HEK293 (cell line): ENCODE data around the gene NCLN.

ENCODE experiments used
- HOXD13 ChIP-seq: sonication (generic); formaldehyde crosslinking; IDR thresholded peaks from 2 replicates; pipeline ENCODE4 v1.8.0; 2022; ENCODE audit warnings: missing genetic modification reagents, borderline replicate concordance
- MZF1 ChIP-seq: fragments of 450-650 bp; formaldehyde crosslinking; IDR thresholded peaks from 2 replicates; pipeline ENCODE4 v1.5.1; 2017; ENCODE audit warnings: missing biosample characterization, missing genetic modification characterization, borderline replicate concordance
- PRDM2 ChIP-seq: fragments of 450-650 bp; formaldehyde crosslinking; IDR thresholded peaks from 2 replicates; pipeline ENCODE4 v1.5.1; 2016; ENCODE audit warnings: missing biosample characterization, missing genetic modification characterization, borderline replicate concordance
- SETDB1 ChIP-seq: IDR thresholded peaks from one replicate; pipeline ENCODE4 v1.6.1; 2017; ENCODE audit warnings: mild to moderate bottlenecking, low read length, moderate library complexity, mixed read lengths; ENCODE audit not compliant: insufficient read length
- ZBTB44 ChIP-seq: fragments of 450-650 bp; IDR thresholded peaks from 2 replicates; pipeline ENCODE4 v1.5.1; 2018; ENCODE audit warnings: missing biosample characterization, mild to moderate bottlenecking, missing genetic modification characterization
- ZIC2 ChIP-seq: fragments of 450-650 bp; formaldehyde crosslinking; IDR thresholded peaks from 2 replicates; pipeline ENCODE4 v1.5.1; 2016; ENCODE audit warnings: missing biosample characterization, missing genetic modification characterization
- ZNF114 ChIP-seq: fragments of 450-650 bp; formaldehyde crosslinking; IDR thresholded peaks from 2 replicates; pipeline ENCODE4 v1.5.0; 2017; ENCODE audit warnings: missing biosample characterization, missing genetic modification characterization
- ZNF184 ChIP-seq: fragments of 450-650 bp; IDR thresholded peaks from 2 replicates; pipeline ENCODE4 v1.5.1; 2018; ENCODE audit warnings: missing biosample characterization, mild to moderate bottlenecking, missing genetic modification characterization
- ZNF23 ChIP-seq: fragments of 450-650 bp; formaldehyde crosslinking; IDR thresholded peaks from 2 replicates; pipeline ENCODE4 v1.5.1; 2016; ENCODE audit warnings: missing biosample characterization, missing genetic modification characterization, borderline replicate concordance
- ZNF26 ChIP-seq: fragments of 450-650 bp; formaldehyde crosslinking; IDR thresholded peaks from 2 replicates; pipeline ENCODE4 v1.5.1; 2016; ENCODE audit warnings: missing biosample characterization, missing genetic modification characterization
- ZNF280D ChIP-seq: fragments of 450-650 bp; formaldehyde crosslinking; IDR thresholded peaks from 2 replicates; pipeline ENCODE4 v1.5.1; 2016; ENCODE audit warnings: missing biosample characterization, missing genetic modification characterization
- ZNF311 ChIP-seq: fragments of 450-650 bp; formaldehyde crosslinking; IDR thresholded peaks from 2 replicates; pipeline ENCODE4 v1.5.1; 2017; ENCODE audit warnings: missing biosample characterization, missing genetic modification characterization, borderline replicate concordance
- ZNF391 ChIP-seq: fragments of 450-650 bp; formaldehyde crosslinking; IDR thresholded peaks from 2 replicates; pipeline ENCODE4 v1.5.1; 2016; ENCODE audit warnings: low read depth, missing biosample characterization, missing genetic modification characterization, borderline replicate concordance
- ZNF571 ChIP-seq: fragments of 450-650 bp; formaldehyde crosslinking; IDR thresholded peaks from 2 replicates; pipeline ENCODE4 v1.5.0; 2017; ENCODE audit warnings: missing biosample characterization, missing genetic modification characterization
- ZNF580 ChIP-seq: fragments of 450-650 bp; formaldehyde crosslinking; IDR thresholded peaks from 2 replicates; pipeline ENCODE4 v1.5.1; 2016; ENCODE audit warnings: missing biosample characterization, missing genetic modification characterization
- ZNF670 ChIP-seq: fragments of 450-650 bp; formaldehyde crosslinking; IDR thresholded peaks from 2 replicates; pipeline ENCODE4 v1.5.1; 2016; ENCODE audit warnings: missing biosample characterization, missing genetic modification characterization, low read depth
- ZNF747 ChIP-seq: fragments of 450-650 bp; formaldehyde crosslinking; IDR thresholded peaks from 2 replicates; pipeline ENCODE4 v1.5.1; 2016; ENCODE audit warnings: missing biosample characterization, missing genetic modification characterization
- ZNF843 ChIP-seq: fragments of 450-650 bp; formaldehyde crosslinking; IDR thresholded peaks from 2 replicates; pipeline ENCODE4 v1.5.1; 2016; ENCODE audit warnings: missing biosample characterization, missing genetic modification characterization
- ZXDB ChIP-seq: fragments of 450-650 bp; formaldehyde crosslinking; IDR thresholded peaks from 2 replicates; pipeline ENCODE4 v1.5.1; 2016; ENCODE audit warnings: missing biosample characterization, missing genetic modification characterization
- TF ChIP-seq, protein P1 (sequence below): fragments of 450-650 bp; formaldehyde crosslinking; IDR thresholded peaks from 2 replicates; pipeline ENCODE4 v1.5.1; 2016; ENCODE audit warnings: missing biosample characterization, missing genetic modification characterization
- TF ChIP-seq, protein P2 (sequence below): fragments of 450-650 bp; formaldehyde crosslinking; IDR thresholded peaks from 2 replicates; pipeline ENCODE4 v1.5.1; 2016; ENCODE audit warnings: missing biosample characterization, missing genetic modification characterization

Gene NCLN

DNA sequence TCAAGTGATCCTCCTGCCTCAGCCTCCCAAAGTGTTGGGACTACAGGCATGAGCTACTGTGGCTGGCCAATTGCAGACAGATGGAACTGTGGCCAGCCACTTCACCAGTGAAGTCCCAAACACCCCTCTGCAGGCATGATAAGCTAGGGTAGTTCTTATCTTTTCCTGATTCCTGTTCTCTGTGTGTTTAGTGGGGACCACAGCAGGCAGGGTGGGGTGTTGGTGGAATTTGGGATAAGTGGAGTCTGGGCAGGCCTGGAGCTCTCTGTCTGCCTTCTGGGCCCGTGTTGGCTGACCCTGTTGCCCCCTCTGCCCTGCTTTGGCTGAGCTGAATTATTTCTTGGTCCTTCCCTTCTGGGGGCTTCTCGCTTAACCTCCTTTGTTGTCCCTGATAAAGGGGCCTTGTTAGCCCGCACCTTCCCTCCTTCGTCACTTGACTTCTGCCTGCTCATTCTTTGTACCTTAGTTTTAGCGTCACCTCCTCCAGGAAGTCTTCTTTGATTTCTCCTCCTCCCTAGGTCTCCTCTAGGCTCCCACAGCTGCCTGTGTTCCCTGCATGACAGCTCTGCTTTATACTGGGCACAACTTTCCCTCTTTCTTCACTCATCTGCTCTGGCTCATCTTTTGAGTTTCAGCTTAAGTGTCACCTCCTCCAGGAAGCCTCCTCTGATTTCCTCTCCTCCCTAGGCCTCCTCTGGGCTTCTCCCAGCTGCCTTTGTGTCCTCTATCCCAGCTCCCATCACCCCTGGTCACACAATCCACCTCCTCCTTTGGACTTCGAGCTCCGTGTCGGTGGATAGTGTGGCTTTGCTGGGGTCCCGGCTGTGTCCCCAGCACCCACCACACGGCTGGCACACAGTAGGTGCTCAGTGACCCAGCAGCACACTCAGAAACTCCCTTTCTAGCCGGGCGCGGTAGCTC is 1.7 kb upstream of the NCLN start (continued):
- 0 out of 2 replicates have a peak, but pooled peaks have one; percentile 46 for TF ChIP-seq ZNF391
- no peak for TF ChIP-seq ZNF114 (tag by site-specific recombination)
- peak; percentile 74 for TF ChIP-seq ZNF280D (tag by site-specific recombination)
- no peak for TF ChIP-seq ZNF843 (tag by site-specific recombination)
- TF ChIP-seq MZF1 (tag by site-specific recombination), result no peak
- TF ChIP-seq ZIC2, result no peak
- no peak for TF ChIP-seq ZNF571 (tag by site-specific recombination)
- TF ChIP-seq ZNF670 (tag by site-specific recombination), result no peak
- TF ChIP-seq ZNF26, result no peak
- TF ChIP-seq ZNF184, result no peak
- TF ChIP-seq ZXDB (tag by site-specific recombination), result 0 out of 2 replicates have a peak, but pooled peaks have one; percentile 15
- TF ChIP-seq ZNF747 (tag by site-specific recombination), result no peak
- TF ChIP-seq, protein P1, sequence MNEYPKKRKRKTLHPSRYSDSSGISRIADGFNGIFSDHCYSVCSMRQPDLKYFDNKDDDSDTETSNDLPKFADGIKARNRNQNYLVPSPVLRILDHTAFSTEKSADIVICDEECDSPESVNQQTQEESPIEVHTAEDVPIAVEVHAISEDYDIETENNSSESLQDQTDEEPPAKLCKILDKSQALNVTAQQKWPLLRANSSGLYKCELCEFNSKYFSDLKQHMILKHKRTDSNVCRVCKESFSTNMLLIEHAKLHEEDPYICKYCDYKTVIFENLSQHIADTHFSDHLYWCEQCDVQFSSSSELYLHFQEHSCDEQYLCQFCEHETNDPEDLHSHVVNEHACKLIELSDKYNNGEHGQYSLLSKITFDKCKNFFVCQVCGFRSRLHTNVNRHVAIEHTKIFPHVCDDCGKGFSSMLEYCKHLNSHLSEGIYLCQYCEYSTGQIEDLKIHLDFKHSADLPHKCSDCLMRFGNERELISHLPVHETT (tag by site-specific recombination), result peak; percentile 53
- no peak for TF ChIP-seq ZBTB44
- no peak for TF ChIP-seq ZNF23 (tag by site-specific recombination)
- no peak for TF ChIP-seq HOXD13 (CRISPR knock-in tag)
- no peak for TF ChIP-seq SETDB1
- no peak for TF ChIP-seq PRDM2 (tag by site-specific recombination)
- TF ChIP-seq ZNF311, result no peak
- TF ChIP-seq ZNF580 (tag by site-specific recombination), result peak; percentile 83; the same call in 1 of the 2 replicates
- TF ChIP-seq, protein P2, sequence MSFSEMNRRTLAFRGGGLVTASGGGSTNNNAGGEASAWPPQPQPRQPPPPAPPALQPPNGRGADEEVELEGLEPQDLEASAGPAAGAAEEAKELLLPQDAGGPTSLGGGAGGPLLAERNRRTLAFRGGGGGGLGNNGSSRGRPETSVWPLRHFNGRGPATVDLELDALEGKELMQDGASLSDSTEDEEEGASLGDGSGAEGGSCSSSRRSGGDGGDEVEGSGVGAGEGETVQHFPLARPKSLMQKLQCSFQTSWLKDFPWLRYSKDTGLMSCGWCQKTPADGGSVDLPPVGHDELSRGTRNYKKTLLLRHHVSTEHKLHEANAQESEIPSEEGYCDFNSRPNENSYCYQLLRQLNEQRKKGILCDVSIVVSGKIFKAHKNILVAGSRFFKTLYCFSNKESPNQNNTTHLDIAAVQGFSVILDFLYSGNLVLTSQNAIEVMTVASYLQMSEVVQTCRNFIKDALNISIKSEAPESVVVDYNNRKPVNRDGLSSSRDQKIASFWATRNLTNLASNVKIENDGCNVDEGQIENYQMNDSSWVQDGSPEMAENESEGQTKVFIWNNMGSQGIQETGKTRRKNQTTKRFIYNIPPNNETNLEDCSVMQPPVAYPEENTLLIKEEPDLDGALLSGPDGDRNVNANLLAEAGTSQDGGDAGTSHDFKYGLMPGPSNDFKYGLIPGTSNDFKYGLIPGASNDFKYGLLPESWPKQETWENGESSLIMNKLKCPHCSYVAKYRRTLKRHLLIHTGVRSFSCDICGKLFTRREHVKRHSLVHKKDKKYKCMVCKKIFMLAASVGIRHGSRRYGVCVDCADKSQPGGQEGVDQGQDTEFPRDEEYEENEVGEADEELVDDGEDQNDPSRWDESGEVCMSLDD (tag by site-specific recombination), result no peak
